Renal pelvis (tissue), 12 donors: ENCODE measurements around the gene OR10G2. TPM values are rescaled to one million over a fixed set of nuclear protein-coding genes. Genes with fewer than 3 reads are reported as not detected.
"Not testable (repeated sequence)": the region's sequence is repeated elsewhere in the genome, so short reads cannot be mapped to it uniquely, and the experiment has no call there.

ENCODE experiments used
- DNase-seq: peaks from one replicate; pipeline ENCODE4 v3.0.0-alpha.2; 2013
- long read RNA-seq, 16 experiments: transcript quantifications; one replicate each; lab custom pipeline, GENCODE V29; 2026
- polyA plus RNA-seq, 3 donors: library from polyadenylated mRNA; unstranded; fragments of 120-200 nt; gene quantifications; one replicate each; pipeline ENCODE4 v1.2.1, GENCODE V29; 2013; ENCODE audit not compliant: insufficient read length in 3 of 3

Gene OR10G2
- polyA plus RNA-seq: not detected
- long read RNA-seq, donor 1: 0 reads
- long read RNA-seq, donor 2: 0 reads
- long read RNA-seq, donor 3: 0 reads
- long read RNA-seq, donor 4: 0 reads
- long read RNA-seq, donor 5: 0 reads
- long read RNA-seq, donor 6: 0 reads
- long read RNA-seq, donor 7: 0 reads
- long read RNA-seq, donor 8: 0 reads
- long read RNA-seq, donor 9: 0 reads
- long read RNA-seq, donor 10: 0 reads
- long read RNA-seq, donor 11: 0 reads
- long read RNA-seq, donor 12: 0 reads
- long read RNA-seq, donor 13: 0 reads
- long read RNA-seq, donor 14: 0 reads
- long read RNA-seq, donor 15: 0 reads
- long read RNA-seq, donor 16: 0 reads

GRCh38 chr14:21634840-21635239 is at the start of gene OR10G2:
TSS of gene OR10G2 (minus strand) at chr14:21634940. CDS start at chr14:21634842, 98 bp downstream.
- no peak for DNase-seq

- no peak for DNase-seq
These were observed 45.3 kb upstream of the OR10G2 start for GRCh38 chr14:21680072-21680471.

- DNase-seq: no peak
These were observed 40.8 kb upstream of the OR10G2 start for GRCh38 chr14:21675566-21675965.

- no peak for DNase-seq
These were observed 39.0 kb upstream of the OR10G2 start, which contains the start of gene OR4E1 for GRCh38 chr14:21673718-21674117. TSS of gene OR4E1 (minus strand) at chr14:21673818. CDS start at chr14:21670935, 2,883 bp downstream.

GRCh38 chr14:21672116-21672515 is 37.4 kb upstream of the OR10G2 start:
- no peak for DNase-seq

GRCh38 chr14:21671371-21671770 is 36.6 kb upstream of the OR10G2 start:
- no peak for DNase-seq

- DNase-seq: no peak
These were observed 34.5 kb upstream of the OR10G2 start for GRCh38 chr14:21669284-21669683.

- DNase-seq: no peak
These were observed 33.6 kb upstream of the OR10G2 start for GRCh38 chr14:21668377-21668776.

- DNase-seq: no peak
These were observed 22.2 kb upstream of the OR10G2 start for GRCh38 chr14:21656980-21657379.

- DNase-seq: no peak
These were observed 19.5 kb upstream of the OR10G2 start for GRCh38 chr14:21654215-21654614.

GRCh38 chr14:21653331-21653885 is 18.7 kb upstream of the OR10G2 start, which contains the start of gene OR4E2:
TSS of gene OR4E2 (plus strand) at chr14:21653835. CDS start at chr14:21665083, 11,248 bp downstream.
- DNase-seq: no peak

GRCh38 chr14:21652209-21652808 is 17.6 kb upstream of the OR10G2 start:
- no peak for DNase-seq

GRCh38 chr14:21647380-21647779 is 12.6 kb upstream of the OR10G2 start:
- no peak for DNase-seq

- no peak for DNase-seq
These were observed 8.7 kb upstream of the OR10G2 start for GRCh38 chr14:21643407-21643806.

GRCh38 chr14:21642683-21643082 is 7.9 kb upstream of the OR10G2 start:
- DNase-seq: no peak

GRCh38 chr14:21631084-21631483 is 3.7 kb downstream of the OR10G2 start:
- DNase-seq: no peak

GRCh38 chr14:21630503-21630902 is 4.2 kb downstream of the OR10G2 start:
- not testable (repeated sequence) for DNase-seq

- DNase-seq: no peak
These were observed 8.1 kb downstream of the OR10G2 start for GRCh38 chr14:21626491-21627230.

GRCh38 chr14:21617614-21618013 is 17.1 kb downstream of the OR10G2 start:
- DNase-seq: no peak

- no peak for DNase-seq
These were observed 20.5 kb downstream of the OR10G2 start for GRCh38 chr14:21614240-21614639.

- no peak for DNase-seq
These were observed 22.4 kb downstream of the OR10G2 start for GRCh38 chr14:21612324-21612723.

GRCh38 chr14:21602181-21602580 is 32.6 kb downstream of the OR10G2 start:
- DNase-seq: not testable (repeated sequence)
